IMR-90 (cell line): ENCODE results near the gene DUSP16. TPM values are rescaled to one million over a fixed set of nuclear protein-coding genes. Genes with fewer than 3 reads are reported as not detected.

Experiments used
- ATAC-seq: fragments of 200-7000 bp; cut with Tn5 transposase; 2 replicates; pipeline ENCODE4 v1.9.1; 2020; ENCODE audit warnings: low read depth, mild to moderate bottlenecking, moderate library complexity
- BruUV-seq: library from RNA; stranded (reverse); fragments of 400-500 nt; replicated peaks from 2 replicates; lab custom pipeline; 2021; lab: Mats Ljungman, UMichigan
- CTCF ChIA-PET: fragments of 300-600 bp; formaldehyde crosslinking; extraction: SDS; loops from one replicate; lab custom pipeline; 2021; ENCODE audit warnings: antibody characterized with exemption; lab: Yijun Ruan, JAX
- POLR2A ChIA-PET: fragments of 300-600 bp; sonication (Branson Sonifier 250); formaldehyde crosslinking; loops from one replicate; lab custom pipeline; 2022; ENCODE audit warnings: antibody characterized with exemption; ENCODE audit not compliant: unreplicated experiment; lab: Charles Lee
- DNase-seq: peaks from one replicate; pipeline ENCODE4 v3.0.0; 2013
- H2AFZ ChIP-seq: replicated peaks from 2 replicates; pipeline ENCODE3; 2013; ENCODE audit warnings: low read length, mild to moderate bottlenecking; ENCODE audit not compliant: poor library complexity
- H2AK5ac ChIP-seq: 2 replicates; pipeline ENCODE4 v1.6.1; 2013; ENCODE audit warnings: low read depth, low read length, inconsistent platforms
- H2AK9ac ChIP-seq: replicated peaks from 2 replicates; pipeline ENCODE3; 2013; ENCODE audit warnings: mild to moderate bottlenecking, low read depth, low read length, moderate library complexity; ENCODE audit not compliant: poor library complexity
- H2BK120ac ChIP-seq: 2 replicates; pipeline ENCODE4 v1.6.1; 2013; ENCODE audit warnings: low read depth, low read length, inconsistent platforms
- H2BK15ac ChIP-seq: 3 replicates; pipeline ENCODE4 v1.6.1; 2013; ENCODE audit warnings: low read depth, low read length, inconsistent platforms
- H2BK20ac ChIP-seq: 2 replicates; pipeline ENCODE4 v1.6.1; 2013; ENCODE audit warnings: low read depth, mild to moderate bottlenecking, inconsistent platforms, low read length, moderate library complexity
- H2BK5ac ChIP-seq: 2 replicates; pipeline ENCODE4 v1.6.1; 2013; ENCODE audit warnings: mild to moderate bottlenecking, low read depth, low read length, inconsistent platforms; ENCODE audit not compliant: poor library complexity, severe bottlenecking
- H3K14ac ChIP-seq: replicated peaks from 2 replicates; pipeline ENCODE4 v1.6.1; 2013; ENCODE audit warnings: low read depth, low read length, inconsistent platforms
- H3K18ac ChIP-seq: 2 replicates; pipeline ENCODE4 v1.6.1; 2013; ENCODE audit warnings: low read depth, low read length, control low read depth
- H3K23ac ChIP-seq: 2 replicates; pipeline ENCODE4 v1.6.1; 2013; ENCODE audit warnings: low read depth, low read length, inconsistent platforms
- H3K27ac ChIP-seq: 2 replicates; pipeline ENCODE4 v1.5.1; 2013; ENCODE audit warnings: mild to moderate bottlenecking, control low read depth, low read length; ENCODE audit not compliant: insufficient read depth
- H3K27me3 ChIP-seq: 2 replicates; pipeline ENCODE4 v1.6.1; 2013; ENCODE audit warnings: low read length; ENCODE audit not compliant: control insufficient read depth, insufficient read depth
- H3K36me3 ChIP-seq: 2 replicates; pipeline ENCODE4 v1.6.1; 2013; ENCODE audit warnings: low read length, mixed read lengths; ENCODE audit not compliant: control insufficient read depth, insufficient read depth
- H3K4ac ChIP-seq: 2 replicates; pipeline ENCODE4 v1.6.1; 2013; ENCODE audit warnings: low read depth, low read length, inconsistent platforms
- H3K4me1 ChIP-seq: 2 replicates; pipeline ENCODE4 v1.6.1; 2013; ENCODE audit warnings: low read length, mixed read lengths; ENCODE audit not compliant: control insufficient read depth, insufficient read depth
- H3K4me2 ChIP-seq: 2 replicates; pipeline ENCODE4 v1.6.1; 2013; ENCODE audit warnings: low read depth, mild to moderate bottlenecking, control low read depth, low read length, moderate library complexity
- H3K4me3 ChIP-seq: 2 replicates; pipeline ENCODE4 v1.5.1; 2013; ENCODE audit warnings: low read depth, mild to moderate bottlenecking, control low read depth, low read length, moderate library complexity; ENCODE audit not compliant: insufficient read depth
- H3K56ac ChIP-seq: 2 replicates; pipeline ENCODE4 v1.6.1; 2013; ENCODE audit warnings: low read length, inconsistent platforms; ENCODE audit not compliant: insufficient read depth; ENCODE audit errors: extremely low read depth
- H3K79me1 ChIP-seq, 2 experiments: 2 replicates each; pipeline ENCODE4 v1.6.1; 2013; ENCODE audit warnings: low read length in 2 of 2, inconsistent platforms in 1 of 2, low read depth in 1 of 2
- H3K9ac ChIP-seq: 2 replicates; pipeline ENCODE4 v1.6.1; 2013; ENCODE audit warnings: low read depth, low read length, control low read depth
- H3K9me1 ChIP-seq: 2 replicates; pipeline ENCODE4 v1.6.1; 2013; ENCODE audit warnings: low read length, inconsistent platforms; ENCODE audit not compliant: insufficient read depth
- H3K9me3 ChIP-seq: 2 replicates; pipeline ENCODE4 v1.6.1; 2013; ENCODE audit warnings: low read length; ENCODE audit not compliant: control insufficient read depth, insufficient read depth
- H4K20me1 ChIP-seq: 2 replicates; pipeline ENCODE4 v1.6.1; 2013; ENCODE audit warnings: low read length, inconsistent platforms; ENCODE audit not compliant: insufficient read depth
- H4K5ac ChIP-seq: 2 replicates; pipeline ENCODE4 v1.6.1; 2013; ENCODE audit warnings: mild to moderate bottlenecking, low read depth, low read length, control low read depth
- H4K8ac ChIP-seq, 2 experiments: 2 replicates each; pipeline ENCODE4 v1.6.1; 2013; ENCODE audit warnings: low read depth in 2 of 2, low read length in 2 of 2, control low read depth in 1 of 2, inconsistent platforms in 1 of 2
- H4K91ac ChIP-seq: 2 replicates; pipeline ENCODE4 v1.6.1; 2013; ENCODE audit warnings: low read depth, low read length, inconsistent platforms; ENCODE audit not compliant: insufficient read depth
- BHLHE40 ChIP-seq: fragments of 150-350 bp; IDR thresholded peaks from 2 replicates; pipeline ENCODE4 v1.6.1; 2016; ENCODE audit warnings: mild to moderate bottlenecking, low read depth, low read length
- CEBPB ChIP-seq: IDR thresholded peaks from 2 replicates; pipeline ENCODE4 v1.6.1; 2012; ENCODE audit warnings: low read depth, low read length, improper control_type of control experiment
- CHD1 ChIP-seq: IDR thresholded peaks from 2 replicates; pipeline ENCODE4 v1.6.1; 2012; ENCODE audit warnings: low read depth, low read length, improper control_type of control experiment
- FOS ChIP-seq: fragments of 150-350 bp; IDR thresholded peaks from 2 replicates; pipeline ENCODE4 v1.6.1; 2016; ENCODE audit warnings: low read depth, low read length
- MAFK ChIP-seq: IDR thresholded peaks from 2 replicates; pipeline ENCODE4 v1.6.1; 2012; ENCODE audit warnings: low read depth, low read length, improper control_type of control experiment
- MAZ ChIP-seq: IDR thresholded peaks from 2 replicates; pipeline ENCODE4 v1.6.1; 2012; ENCODE audit warnings: low read depth, mild to moderate bottlenecking, low read length, improper control_type of control experiment, moderate library complexity, borderline replicate concordance
- MXI1 ChIP-seq: IDR thresholded peaks from 2 replicates; pipeline ENCODE4 v1.6.1; 2012; ENCODE audit warnings: low read depth, mild to moderate bottlenecking, low read length, moderate library complexity, borderline replicate concordance
- NFE2L2 ChIP-seq: fragments of 150-350 bp; IDR thresholded peaks from 2 replicates; pipeline ENCODE4 v1.6.1; 2016; ENCODE audit warnings: low read depth, mild to moderate bottlenecking, low read length
- POLR2A ChIP-seq: IDR thresholded peaks from 2 replicates; pipeline ENCODE4 v1.6.1; 2012; ENCODE audit warnings: mild to moderate bottlenecking, low read depth, low read length
- RAD21 ChIP-seq: IDR thresholded peaks from 2 replicates; pipeline ENCODE4 v1.6.1; 2012; ENCODE audit warnings: low read length, improper control_type of control experiment
- RCOR1 ChIP-seq: IDR thresholded peaks from 2 replicates; pipeline ENCODE4 v1.6.1; 2012; ENCODE audit warnings: mild to moderate bottlenecking, low read length, improper control_type of control experiment; ENCODE audit not compliant: insufficient replicate concordance
- RFX5 ChIP-seq: IDR thresholded peaks from 2 replicates; pipeline ENCODE4 v1.8.0; 2012; ENCODE audit warnings: low read depth, mild to moderate bottlenecking, low read length, moderate library complexity
- SMC3 ChIP-seq: fragments of 150-350 bp; IDR thresholded peaks from 2 replicates; pipeline ENCODE4 v1.6.1; 2016; ENCODE audit warnings: low read depth, mild to moderate bottlenecking, antibody characterized with exemption, low read length, moderate library complexity
- WGBS, 2 experiments: methylation state at CpG; one replicate each; pipeline versions ENCODE4 v1.1.5 to v1.1.7; 2013; ENCODE audit warnings: missing lambda C conversion rate in 2 of 2; ENCODE audit not compliant: insufficient read length in 1 of 2; ENCODE audit errors: extremely low coverage in 2 of 2; 5-methylcytosine and 5-hydroxymethylcytosine counted together
- dilution Hi-C: fragments of 300-500 bp; cut with HindIII; formaldehyde crosslinking; loops from one replicate; pipeline ENCODE4 v1.14.3; 2018; ENCODE audit warnings: low sequenced_read_pairs; ENCODE audit not compliant: unreplicated experiment
- in situ Hi-C: fragments of 300-500 bp; cut with MboI; formaldehyde crosslinking; loops from 3 replicates; pipeline ENCODE4 v1.14.3; 2019; ENCODE audit warnings: low sequenced_read_pairs, inconsistent platforms, mixed read lengths
- intact Hi-C: fragments of 100-400 bp; cut with micrococcal nuclease; formaldehyde crosslinking; loops from 2 replicates; pipeline ENCODE4 v1.10.0; 2022
- polyA plus RNA-seq, 3 experiments: library from polyadenylated mRNA; depleted of rRNA; stranded (reverse); fragments of >200 nt; gene quantifications; 2 replicates each; pipeline ENCODE4 v1.2.3, GENCODE V29; 2012; ENCODE audit warnings: low replicate concordance in 1 of 3
- total RNA-seq: library from RNA; depleted of rRNA; stranded (reverse); fragments of >200 nt; gene quantifications from 2 replicates; pipeline ENCODE4 v1.2.3, GENCODE V29; 2012
- TF ChIP-seq, protein P1 (sequence below): fragments of 150-350 bp; IDR thresholded peaks from 2 replicates; pipeline ENCODE4 v1.6.1; 2016; ENCODE audit warnings: low read depth, mild to moderate bottlenecking, low read length, moderate library complexity, borderline replicate concordance
- TF ChIP-seq, protein P2 (sequence below): fragments of 150-350 bp; IDR thresholded peaks from 2 replicates; pipeline ENCODE4 v1.6.1; 2017; ENCODE audit warnings: mild to moderate bottlenecking, antibody characterized with exemption, low read length, low read depth
- TF ChIP-seq, protein P3 (sequence below): conservative IDR thresholded peaks from 2 replicates; pipeline ENCODE4 v1.5.1; 2012; ENCODE audit warnings: mild to moderate bottlenecking, low read depth, low read length, improper control_type of control experiment

Gene DUSP16
- total and polyA plus RNA-seq, 2 of the 4 experiments (the other 2 are of a cell fraction) = 4.7 to 10.0 TPM

DNA sequence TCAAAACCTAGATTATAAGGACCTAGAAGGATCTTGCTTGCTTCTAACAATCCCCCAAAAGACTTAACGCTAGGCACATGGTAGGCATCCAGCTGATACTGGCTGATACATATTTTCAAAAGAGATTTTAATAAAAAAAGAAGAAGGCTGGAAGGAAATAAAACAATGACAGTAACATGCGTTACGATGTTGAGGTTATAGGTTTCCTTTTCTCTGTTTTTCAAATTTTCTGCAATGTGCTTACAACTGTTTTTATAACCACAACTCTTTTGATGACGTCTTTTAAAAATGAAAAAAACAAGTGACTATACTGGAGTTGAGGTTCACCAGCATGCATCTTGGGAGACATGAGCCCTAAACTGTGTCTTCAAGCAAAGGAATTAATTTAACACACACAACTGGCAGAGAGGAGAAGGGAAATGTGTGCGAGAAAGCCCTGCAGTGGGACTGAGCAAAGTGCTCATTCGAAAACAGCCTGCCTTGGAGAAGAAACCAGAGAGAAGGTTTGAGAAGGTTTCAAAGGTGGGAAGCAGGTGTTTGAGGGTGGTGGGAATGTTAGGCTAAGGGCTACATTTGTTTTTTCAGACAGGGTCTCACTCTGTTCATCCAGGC, 80.4 kb downstream of the DUSP16 start:
- H3K9ac ChIP-seq = no peak overlapping the region
- BruUV-seq = no TSS peak
- H2BK20ac ChIP-seq = no peak overlapping the region
- H2AK9ac ChIP-seq = no peak overlapping the region
- 0 out of 2 replicates have a peak, but pooled peaks cover 2% of the 10 kb centered on the region for H3K9me1 ChIP-seq
- no peak overlapping the region for H3K4me2 ChIP-seq
- no peak overlapping the region for H3K27ac ChIP-seq
- ATAC-seq = no peak
- no peak overlapping the region for H2BK120ac ChIP-seq
- no peak overlapping the region for H3K4me3 ChIP-seq
- no peak overlapping the region for H4K8ac ChIP-seq
- in situ Hi-C loops = no loop called here
- no peak overlapping the region for H2BK15ac ChIP-seq
- H2AFZ ChIP-seq = no peak overlapping the region
- dilution Hi-C loops = no loop called here
- H3K79me1 ChIP-seq = 0 out of 4 replicates have a peak, but pooled peaks cover 0 to 3% of the 10 kb centered on the region in 2 experiments
- intact Hi-C loops = no loop called here
- H2AK5ac ChIP-seq = no peak overlapping the region
- no peaks in the 10 kb centered on the region for H3K4me1 ChIP-seq
- no peaks in the 10 kb centered on the region for H3K9me3 ChIP-seq
- 0 out of 2 replicates have a peak, but pooled peaks cover 4% of the 10 kb centered on the region for H4K20me1 ChIP-seq
- H3K27me3 ChIP-seq = no peaks in the 10 kb centered on the region
- no peak overlapping the region for H4K91ac ChIP-seq
- H2BK5ac ChIP-seq = no peak overlapping the region
- TF ChIP-seq SMC3 (no peak), RCOR1 (no peak), CHD1 (no peak), MAZ (no peak), RFX5 (no peak), RAD21 (no peak), FOS (no peak), MAFK (no peak), CEBPB (no peak), MXI1 (no peak), BHLHE40 (no peak), POLR2A (no peak), NFE2L2 (no peak)
- TF ChIP-seq, protein P1, sequence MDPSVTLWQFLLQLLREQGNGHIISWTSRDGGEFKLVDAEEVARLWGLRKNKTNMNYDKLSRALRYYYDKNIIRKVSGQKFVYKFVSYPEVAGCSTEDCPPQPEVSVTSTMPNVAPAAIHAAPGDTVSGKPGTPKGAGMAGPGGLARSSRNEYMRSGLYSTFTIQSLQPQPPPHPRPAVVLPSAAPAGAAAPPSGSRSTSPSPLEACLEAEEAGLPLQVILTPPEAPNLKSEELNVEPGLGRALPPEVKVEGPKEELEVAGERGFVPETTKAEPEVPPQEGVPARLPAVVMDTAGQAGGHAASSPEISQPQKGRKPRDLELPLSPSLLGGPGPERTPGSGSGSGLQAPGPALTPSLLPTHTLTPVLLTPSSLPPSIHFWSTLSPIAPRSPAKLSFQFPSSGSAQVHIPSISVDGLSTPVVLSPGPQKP = no peak
- TF ChIP-seq, protein P2, sequence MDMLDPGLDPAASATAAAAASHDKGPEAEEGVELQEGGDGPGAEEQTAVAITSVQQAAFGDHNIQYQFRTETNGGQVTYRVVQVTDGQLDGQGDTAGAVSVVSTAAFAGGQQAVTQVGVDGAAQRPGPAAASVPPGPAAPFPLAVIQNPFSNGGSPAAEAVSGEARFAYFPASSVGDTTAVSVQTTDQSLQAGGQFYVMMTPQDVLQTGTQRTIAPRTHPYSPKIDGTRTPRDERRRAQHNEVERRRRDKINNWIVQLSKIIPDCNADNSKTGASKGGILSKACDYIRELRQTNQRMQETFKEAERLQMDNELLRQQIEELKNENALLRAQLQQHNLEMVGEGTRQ = no peak
- TF ChIP-seq, protein P3, sequence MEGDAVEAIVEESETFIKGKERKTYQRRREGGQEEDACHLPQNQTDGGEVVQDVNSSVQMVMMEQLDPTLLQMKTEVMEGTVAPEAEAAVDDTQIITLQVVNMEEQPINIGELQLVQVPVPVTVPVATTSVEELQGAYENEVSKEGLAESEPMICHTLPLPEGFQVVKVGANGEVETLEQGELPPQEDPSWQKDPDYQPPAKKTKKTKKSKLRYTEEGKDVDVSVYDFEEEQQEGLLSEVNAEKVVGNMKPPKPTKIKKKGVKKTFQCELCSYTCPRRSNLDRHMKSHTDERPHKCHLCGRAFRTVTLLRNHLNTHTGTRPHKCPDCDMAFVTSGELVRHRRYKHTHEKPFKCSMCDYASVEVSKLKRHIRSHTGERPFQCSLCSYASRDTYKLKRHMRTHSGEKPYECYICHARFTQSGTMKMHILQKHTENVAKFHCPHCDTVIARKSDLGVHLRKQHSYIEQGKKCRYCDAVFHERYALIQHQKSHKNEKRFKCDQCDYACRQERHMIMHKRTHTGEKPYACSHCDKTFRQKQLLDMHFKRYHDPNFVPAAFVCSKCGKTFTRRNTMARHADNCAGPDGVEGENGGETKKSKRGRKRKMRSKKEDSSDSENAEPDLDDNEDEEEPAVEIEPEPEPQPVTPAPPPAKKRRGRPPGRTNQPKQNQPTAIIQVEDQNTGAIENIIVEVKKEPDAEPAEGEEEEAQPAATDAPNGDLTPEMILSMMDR = no peak
- no peak overlapping the region for H3K4ac ChIP-seq
- no peak overlapping the region for H3K14ac ChIP-seq
- H3K36me3 ChIP-seq = peaks cover 20% of the 10 kb centered on the region
- no CpG with 5 or more reads among the region's 6 CpGs for WGBS, 2 experiments
- H3K56ac ChIP-seq = no peak overlapping the region
- CTCF ChIA-PET = no interaction called here
- H3K18ac ChIP-seq = no peak overlapping the region
- POLR2A ChIA-PET = no interaction called here
- DNase-seq = no peak
- no peak overlapping the region for H3K23ac ChIP-seq
- no peak overlapping the region for H4K5ac ChIP-seq
